Measurements from ENCODE around the gene CDH4.

The CDH4 gene

DNA sequence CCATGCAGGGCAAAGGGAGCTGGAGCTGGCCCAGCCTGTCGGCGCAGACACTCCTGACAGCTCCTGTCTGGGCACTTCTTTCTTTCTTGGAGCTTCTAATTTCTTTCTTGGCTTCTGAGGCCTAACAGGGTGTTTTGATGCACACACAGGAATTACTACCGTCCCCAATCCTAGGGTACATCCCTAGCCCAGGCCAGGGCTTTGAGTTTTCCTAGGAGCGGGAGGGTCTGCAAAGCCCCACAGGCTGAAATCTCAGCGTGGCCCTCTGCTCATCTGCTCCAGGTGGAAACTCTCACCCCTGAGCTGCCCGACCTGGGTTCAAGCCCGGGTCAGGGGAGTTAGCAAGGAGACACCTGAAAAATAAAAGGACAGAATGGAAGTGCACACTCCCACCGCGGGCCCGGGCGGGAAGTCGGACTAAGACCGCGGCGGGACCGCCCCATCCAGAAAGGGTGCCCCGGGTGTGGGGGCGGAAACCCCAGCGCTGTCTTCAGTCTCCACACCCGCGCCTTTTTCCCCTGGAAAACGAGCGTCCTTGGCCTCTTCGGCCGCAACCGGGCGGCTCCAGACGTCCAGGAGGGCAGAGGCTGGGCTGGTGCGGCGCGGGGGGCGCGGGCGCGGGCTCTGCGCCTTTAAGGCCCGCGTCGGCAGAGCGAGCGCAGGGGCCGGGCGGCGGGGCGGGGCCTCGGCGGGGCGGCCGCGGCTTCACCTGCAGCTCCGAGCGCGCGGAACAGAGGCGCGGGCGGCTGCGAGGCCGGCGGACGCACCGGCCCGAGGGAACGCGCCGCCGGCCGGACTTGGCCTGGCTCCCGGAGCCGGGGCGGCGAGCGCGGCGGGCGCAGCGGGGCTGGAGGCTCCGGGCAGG lies at the start of gene CDH4:
CDH4 (plus strand) TSS at position 733 of the 865 bp plus-strand sequence.
- DNase-seq (ENCODE audit: low spot score), result no peak
- FAIRE-seq, result no peak

DNA sequence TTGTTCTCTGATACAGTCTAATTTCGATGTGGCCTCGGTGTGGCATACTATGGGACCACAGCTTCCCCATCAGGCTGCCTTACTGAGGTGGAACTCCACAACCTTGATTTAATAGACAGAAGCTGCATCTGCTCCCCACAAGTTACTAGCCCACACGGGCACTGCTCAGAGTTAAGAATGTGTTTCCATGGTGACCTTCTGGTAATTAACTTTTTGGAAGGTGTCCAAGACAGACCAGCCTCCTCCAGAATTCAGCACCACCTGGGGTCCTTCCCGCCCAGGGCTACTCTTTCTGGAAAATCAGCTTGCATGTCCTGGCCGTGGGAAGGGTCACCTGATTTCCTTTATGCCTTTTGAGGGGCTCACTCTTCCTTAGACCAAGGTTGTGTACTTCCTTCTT lies 48.7 kb upstream of the CDH4 start:
- no peak for DNase-seq (ENCODE audit: low spot score)
- no peak for FAIRE-seq

GRCh38 chr20:61204206-61204605 lies 47.9 kb upstream of the CDH4 start:
- FAIRE-seq, result no peak
- DNase-seq (ENCODE audit: low spot score), result no peak

GRCh38 chr20:61205769-61206168 lies 46.3 kb upstream of the CDH4 start:
- DNase-seq (ENCODE audit: low spot score), result no peak
- FAIRE-seq, result no peak

DNA sequence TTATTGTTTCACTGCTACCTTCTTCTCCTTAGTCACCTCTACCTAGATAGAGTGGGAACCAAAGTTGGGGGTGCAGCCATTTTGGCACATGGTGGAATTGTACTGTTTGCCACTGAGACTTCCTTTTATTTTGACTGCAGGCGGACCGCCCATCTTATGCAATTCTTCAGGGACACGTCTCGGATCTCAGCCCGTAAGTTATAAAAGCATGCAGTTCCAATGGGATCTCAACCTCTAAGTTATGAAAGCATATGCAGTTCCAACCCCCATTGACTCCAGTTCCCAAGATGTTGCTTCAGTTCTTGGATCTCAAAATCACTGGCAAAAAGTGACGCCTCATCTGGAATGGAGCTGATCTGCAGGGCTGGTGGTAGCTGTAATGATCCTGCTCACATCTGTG lies 41.2 kb upstream of the CDH4 start:
- no peak for FAIRE-seq
- no peak for DNase-seq (ENCODE audit: low spot score)

DNA sequence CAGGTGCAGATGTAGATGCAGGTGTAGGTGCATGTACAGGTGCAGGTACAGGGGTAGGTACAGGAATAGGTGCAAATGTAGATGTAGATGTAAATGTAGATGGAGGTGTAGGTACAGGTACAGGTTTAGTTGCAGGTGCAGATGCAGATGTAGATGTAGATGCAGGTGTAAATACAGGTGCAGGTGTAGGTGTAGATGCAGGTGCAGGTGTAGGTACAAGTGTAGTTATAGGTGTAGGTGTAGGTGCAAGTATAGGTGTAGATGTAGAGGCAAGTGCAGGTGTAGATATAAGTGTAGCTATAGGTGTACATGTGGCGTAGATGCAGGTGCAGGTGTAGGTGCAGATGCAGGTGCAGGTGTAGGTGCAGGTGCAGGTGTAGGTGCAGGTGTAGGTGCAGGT lies 34.2 kb upstream of the CDH4 start:
- FAIRE-seq, result no peak
- no peak for DNase-seq (ENCODE audit: low spot score)

DNA sequence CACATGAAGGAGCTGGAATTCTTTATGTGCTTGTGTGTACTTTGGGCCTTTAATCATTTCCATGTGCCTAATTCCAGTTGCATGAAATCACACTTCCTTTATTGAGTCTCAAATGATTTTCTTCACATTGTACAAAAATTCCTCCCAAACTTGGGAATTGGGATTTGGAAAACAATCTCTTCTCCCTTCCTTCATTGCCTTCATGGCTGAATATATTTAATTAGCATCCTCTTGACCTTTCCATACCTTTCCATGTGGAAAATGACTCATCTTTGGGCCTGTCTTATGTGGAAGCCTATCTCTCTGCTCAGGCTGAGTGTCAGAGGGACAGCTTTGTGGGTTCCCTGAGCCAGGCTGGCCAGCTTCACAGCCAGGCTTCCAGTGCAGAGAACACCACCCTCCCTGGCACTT lies 33.0 kb upstream of the CDH4 start:
- FAIRE-seq, result no peak

DNA sequence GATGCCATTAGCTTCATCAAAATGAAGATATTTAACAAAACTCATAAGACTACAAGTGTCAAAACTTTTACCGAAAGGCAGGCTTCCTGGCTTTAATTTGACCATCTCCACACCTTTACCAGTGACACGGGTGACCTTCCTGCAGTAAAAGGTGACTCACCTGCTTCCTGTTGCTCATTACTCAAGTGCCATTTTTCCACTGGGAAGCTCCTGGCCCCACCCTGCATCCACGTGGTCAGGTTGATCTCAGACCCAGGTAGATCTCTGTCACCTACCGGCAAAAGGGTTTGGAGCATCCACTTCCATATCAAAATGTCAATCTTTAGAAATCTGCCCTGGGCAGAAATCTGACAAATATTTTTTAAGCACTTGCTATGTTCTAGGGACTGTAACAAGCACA lies 31.9 kb upstream of the CDH4 start:
- FAIRE-seq, result no peak
- no peak for DNase-seq (ENCODE audit: low spot score)

More for the DNA sequence above, 33.0 kb upstream of the CDH4 start:
- DNase-seq (ENCODE audit: low spot score), result no peak

- DNase-seq (ENCODE audit: low spot score), result no peak
- no peak for FAIRE-seq
Measured at GRCh38 chr20:61220626-61221325, 31.3 kb upstream of the CDH4 start.

GRCh38 chr20:61222699-61223098 lies 29.4 kb upstream of the CDH4 start:
- DNase-seq (ENCODE audit: low spot score) (no peak), FAIRE-seq (no peak)

GRCh38 chr20:61223121-61223520 lies 28.9 kb upstream of the CDH4 start:
- FAIRE-seq (no peak), DNase-seq (ENCODE audit: low spot score) (no peak)

DNA sequence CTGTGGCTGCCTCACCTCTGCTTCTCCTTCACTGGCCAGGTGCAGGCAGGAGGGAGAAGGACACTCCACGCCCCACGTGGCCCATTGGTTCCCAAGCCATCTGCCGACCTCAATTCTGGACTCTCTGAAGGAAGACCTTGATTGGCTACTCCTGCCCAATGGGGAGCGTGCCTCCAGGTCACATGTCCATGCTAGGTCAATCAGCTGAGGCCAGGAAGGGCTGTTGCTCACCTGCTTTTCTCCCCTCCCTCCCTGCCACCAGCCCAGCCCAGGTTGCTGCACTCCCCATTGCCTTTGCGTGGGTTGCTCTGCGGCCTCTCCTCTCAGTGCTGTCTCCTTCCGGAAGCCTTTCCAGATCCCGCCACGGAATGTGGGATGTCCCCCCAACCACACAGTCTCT lies 21.9 kb upstream of the CDH4 start:
- DNase-seq (ENCODE audit: low spot score) (no peak), FAIRE-seq (no peak)

GRCh38 chr20:61233590-61233989 lies 18.5 kb upstream of the CDH4 start:
- DNase-seq (ENCODE audit: low spot score) (no peak), FAIRE-seq (no peak)

GRCh38 chr20:61234224-61234890 lies 17.7 kb upstream of the CDH4 start:
- DNase-seq (ENCODE audit: low spot score), result no peak
- no peak for FAIRE-seq

- FAIRE-seq (no peak), DNase-seq (ENCODE audit: low spot score) (no peak)
Measured at GRCh38 chr20:61236713-61237112, 15.3 kb upstream of the CDH4 start.

- no peak for FAIRE-seq
- no peak for DNase-seq (ENCODE audit: low spot score)
Measured at GRCh38 chr20:61238813-61239212, 13.2 kb upstream of the CDH4 start.

DNA sequence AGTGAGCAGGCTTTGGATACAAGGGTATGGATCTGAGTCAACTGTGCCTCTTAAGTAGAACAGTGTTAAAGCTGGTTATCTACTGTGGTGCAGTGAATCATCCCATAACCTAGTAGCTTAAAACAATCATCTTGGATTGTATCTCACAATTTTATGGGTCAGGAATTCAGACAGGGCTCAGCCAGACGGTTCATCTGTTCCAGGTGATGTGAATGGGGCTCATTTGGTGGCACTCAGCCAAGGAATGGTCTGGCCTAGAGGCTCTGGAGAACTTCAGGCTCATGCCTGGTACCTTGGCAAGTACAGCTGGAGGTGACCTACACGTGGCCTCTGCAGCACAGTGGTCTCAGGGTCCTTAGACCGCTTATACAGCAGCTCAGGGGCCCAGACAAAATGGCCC lies 11.2 kb upstream of the CDH4 start:
- FAIRE-seq (no peak), DNase-seq (ENCODE audit: low spot score) (no peak)

DNA sequence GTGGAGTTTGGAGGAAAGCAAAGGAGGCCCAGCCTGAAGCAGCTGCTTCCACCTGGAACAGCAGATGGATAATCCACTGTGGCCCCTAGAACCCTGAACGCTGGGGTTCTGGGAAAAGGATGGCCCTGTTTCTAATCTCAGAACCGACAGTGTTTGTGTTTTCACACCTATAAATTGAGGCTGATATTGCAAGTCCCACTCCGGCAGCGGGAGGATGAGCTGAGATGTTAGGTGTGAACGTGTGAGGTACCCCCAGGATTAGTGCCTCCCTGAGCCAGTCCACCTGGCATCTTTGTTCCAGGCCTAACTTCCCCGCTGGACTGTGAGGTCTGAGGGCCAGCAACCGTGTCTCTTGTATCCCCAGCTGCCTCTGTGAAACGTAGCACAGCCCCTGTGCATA lies 7.8 kb upstream of the CDH4 start:
- FAIRE-seq (no peak), DNase-seq (ENCODE audit: low spot score) (no peak)

- FAIRE-seq (no peak), DNase-seq (ENCODE audit: low spot score) (no peak)
Measured at GRCh38 chr20:61246269-61246668, 5.8 kb upstream of the CDH4 start.

GRCh38 chr20:61249626-61250025 lies 2.4 kb upstream of the CDH4 start:
- DNase-seq (ENCODE audit: low spot score) (no peak), FAIRE-seq (no peak)

GRCh38 chr20:61252601-61253263 lies 671 bp downstream of the CDH4 start:
- DNase-seq (ENCODE audit: low spot score) (no peak), FAIRE-seq (no peak)

GRCh38 chr20:61253264-61253639 lies 1.2 kb downstream of the CDH4 start:
- no peak for FAIRE-seq
- no peak for DNase-seq (ENCODE audit: low spot score)
